HG03460 (cell line): Measurements from ENCODE around the gene KLHL22.

Experiments
- ATAC-seq: cut with Tn5 transposase; IDR thresholded peaks from one replicate; pipeline ENCODE4 v1.9.1; 2021; ENCODE audit not compliant: unreplicated experiment

KLHL22 gene

GRCh38 chr22:20449819-20450550 is 45.6 kb downstream of the KLHL22 start:
- ATAC-seq: no peak

GRCh38 chr22:20448630-20449029 is 47.0 kb downstream of the KLHL22 start:
- no peak for ATAC-seq

GRCh38 chr22:20446383-20446970 is 49.1 kb downstream of the KLHL22 start:
- no peak for ATAC-seq

GRCh38 chr22:20444325-20444724 is 51.3 kb downstream of the KLHL22 start:
- no peak for ATAC-seq

GRCh38 chr22:20442485-20443284 is 52.9 kb downstream of the KLHL22 start:
- no peak for ATAC-seq

- no peak for ATAC-seq
Measured at GRCh38 chr22:20441631-20442484, 53.7 kb downstream of the KLHL22 start.

GRCh38 chr22:20440637-20441591 is 54.7 kb downstream of the KLHL22 start:
- ATAC-seq: no peak

GRCh38 chr22:20439928-20440575 is 55.5 kb downstream of the KLHL22 start:
- ATAC-seq: no peak

- no peak for ATAC-seq
Measured at GRCh38 chr22:20439556-20439927, 56.1 kb downstream of the KLHL22 start.

GRCh38 chr22:20438678-20439492 is 56.7 kb downstream of the KLHL22 start:
- ATAC-seq: no peak

GRCh38 chr22:20438427-20438677 is 57.2 kb downstream of the KLHL22 start:
- ATAC-seq: no peak

- no peak for ATAC-seq
Measured at GRCh38 chr22:20437613-20438426, 57.8 kb downstream of the KLHL22 start, which contains the start of gene SCARF2. Gene SCARF2, minus strand, starts transcription at chr22:20437825. Its CDS starts 71 bp downstream, at chr22:20437754.

- no peak for ATAC-seq
Measured at GRCh38 chr22:20436768-20437612, 58.6 kb downstream of the KLHL22 start.

- ATAC-seq: no peak
Measured at GRCh38 chr22:20436307-20436767, 59.3 kb downstream of the KLHL22 start.

- ATAC-seq: no peak
Measured at GRCh38 chr22:20435436-20436306, 59.9 kb downstream of the KLHL22 start.

- no peak for ATAC-seq
Measured at GRCh38 chr22:20434773-20435172, 60.8 kb downstream of the KLHL22 start.
